HL-60 (cell line): ENCODE measurements around the gene RBFOX2.

Source experiments
- CTCF ChIP-seq: IDR thresholded peaks from one replicate; pipeline ENCODE4 v1.5.1; 2011; ENCODE audit warnings: low read length, control low read depth, inconsistent platforms; ENCODE audit not compliant: insufficient read depth
- GABPA ChIP-seq: IDR thresholded peaks from 2 replicates; pipeline ENCODE4 v1.6.1; 2012; ENCODE audit warnings: low read depth
- POLR2AphosphoS5 ChIP-seq: IDR thresholded peaks from 2 replicates; pipeline ENCODE4 v1.6.1; 2012; ENCODE audit warnings: low read depth
- TF ChIP-seq, protein P1 (sequence below): IDR thresholded peaks from 2 replicates; pipeline ENCODE4 v1.6.1; 2012; ENCODE audit warnings: low read depth; ENCODE audit not compliant: insufficient replicate concordance

DNA sequence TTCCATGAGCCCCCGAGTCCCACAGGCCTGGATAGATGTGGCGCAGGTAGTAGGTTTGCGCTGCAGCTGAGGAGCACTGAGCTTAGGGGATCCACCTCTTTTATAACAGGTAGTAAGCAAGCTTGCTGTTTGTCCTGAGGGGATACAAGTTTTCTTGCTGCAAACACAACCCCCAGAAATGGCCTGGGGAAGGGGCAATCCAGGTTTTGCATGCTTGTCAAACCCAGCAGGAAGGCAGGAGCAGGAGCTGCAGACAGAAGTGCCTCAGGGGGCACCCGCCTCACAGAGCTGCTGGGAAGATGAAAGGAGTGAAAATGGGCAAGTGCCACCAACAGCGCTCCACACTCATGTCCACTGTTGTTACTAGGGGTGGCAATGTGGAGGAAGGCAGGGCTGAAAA lies 292.5 kb downstream of the RBFOX2 start:
- TF ChIP-seq CTCF, result no peak
- no peak for TF ChIP-seq POLR2AphosphoS5
- TF ChIP-seq, protein P1, sequence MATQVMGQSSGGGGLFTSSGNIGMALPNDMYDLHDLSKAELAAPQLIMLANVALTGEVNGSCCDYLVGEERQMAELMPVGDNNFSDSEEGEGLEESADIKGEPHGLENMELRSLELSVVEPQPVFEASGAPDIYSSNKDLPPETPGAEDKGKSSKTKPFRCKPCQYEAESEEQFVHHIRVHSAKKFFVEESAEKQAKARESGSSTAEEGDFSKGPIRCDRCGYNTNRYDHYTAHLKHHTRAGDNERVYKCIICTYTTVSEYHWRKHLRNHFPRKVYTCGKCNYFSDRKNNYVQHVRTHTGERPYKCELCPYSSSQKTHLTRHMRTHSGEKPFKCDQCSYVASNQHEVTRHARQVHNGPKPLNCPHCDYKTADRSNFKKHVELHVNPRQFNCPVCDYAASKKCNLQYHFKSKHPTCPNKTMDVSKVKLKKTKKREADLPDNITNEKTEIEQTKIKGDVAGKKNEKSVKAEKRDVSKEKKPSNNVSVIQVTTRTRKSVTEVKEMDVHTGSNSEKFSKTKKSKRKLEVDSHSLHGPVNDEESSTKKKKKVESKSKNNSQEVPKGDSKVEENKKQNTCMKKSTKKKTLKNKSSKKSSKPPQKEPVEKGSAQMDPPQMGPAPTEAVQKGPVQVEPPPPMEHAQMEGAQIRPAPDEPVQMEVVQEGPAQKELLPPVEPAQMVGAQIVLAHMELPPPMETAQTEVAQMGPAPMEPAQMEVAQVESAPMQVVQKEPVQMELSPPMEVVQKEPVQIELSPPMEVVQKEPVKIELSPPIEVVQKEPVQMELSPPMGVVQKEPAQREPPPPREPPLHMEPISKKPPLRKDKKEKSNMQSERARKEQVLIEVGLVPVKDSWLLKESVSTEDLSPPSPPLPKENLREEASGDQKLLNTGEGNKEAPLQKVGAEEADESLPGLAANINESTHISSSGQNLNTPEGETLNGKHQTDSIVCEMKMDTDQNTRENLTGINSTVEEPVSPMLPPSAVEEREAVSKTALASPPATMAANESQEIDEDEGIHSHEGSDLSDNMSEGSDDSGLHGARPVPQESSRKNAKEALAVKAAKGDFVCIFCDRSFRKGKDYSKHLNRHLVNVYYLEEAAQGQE, result no peak
- no peak for TF ChIP-seq GABPA
